ENCODE results near the gene MASP2. TPM values are rescaled to one million over a fixed set of nuclear protein-coding genes. Genes with fewer than 3 reads are reported as not detected.
A peak's percentile ranks its signal among the peaks of the same experiment; 100 is the strongest.
"Not testable (repeated sequence)": the region's sequence is repeated elsewhere in the genome, so short reads cannot be mapped to it uniquely, and the experiment has no call there.

MASP2 gene
- total RNA-seq, 1 donor from 2014 or later = not detected

DNA sequence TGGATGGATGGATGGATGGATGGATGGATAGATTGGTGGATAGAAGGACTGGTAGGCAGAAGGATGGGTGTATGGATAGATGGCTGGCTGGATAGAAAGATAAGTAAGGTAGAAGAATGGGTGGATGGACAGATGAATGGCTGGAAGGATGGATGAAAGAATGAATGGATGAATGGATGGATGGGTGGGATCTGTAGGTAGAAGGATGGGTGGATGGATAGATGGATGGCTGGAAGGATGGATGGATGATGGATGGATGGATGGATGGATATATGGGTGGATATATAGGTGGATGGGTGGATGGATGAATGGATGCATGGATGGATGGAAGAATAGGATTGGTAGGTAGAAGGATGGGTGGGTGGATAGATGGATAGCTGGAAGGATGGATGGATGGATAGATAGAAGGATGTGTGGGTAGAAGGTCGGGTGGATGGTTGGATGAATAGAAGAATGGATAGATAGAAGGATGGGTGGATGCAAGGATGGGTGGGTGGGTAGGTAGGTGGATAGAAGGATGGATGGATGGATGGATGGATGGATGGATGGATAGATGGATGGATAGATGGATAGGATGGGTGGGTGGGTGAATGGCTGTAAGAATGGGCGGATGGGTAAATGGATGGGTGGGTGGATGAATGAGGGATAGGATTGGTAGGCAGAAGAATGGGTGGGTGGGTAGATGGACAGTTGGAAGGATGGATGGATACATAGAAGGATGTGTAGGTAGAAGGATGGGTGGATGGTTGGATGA is 7.5 kb downstream of the MASP2 start:
- no peak for DNase-seq (ENCODE audit: low read depth)

DNA sequence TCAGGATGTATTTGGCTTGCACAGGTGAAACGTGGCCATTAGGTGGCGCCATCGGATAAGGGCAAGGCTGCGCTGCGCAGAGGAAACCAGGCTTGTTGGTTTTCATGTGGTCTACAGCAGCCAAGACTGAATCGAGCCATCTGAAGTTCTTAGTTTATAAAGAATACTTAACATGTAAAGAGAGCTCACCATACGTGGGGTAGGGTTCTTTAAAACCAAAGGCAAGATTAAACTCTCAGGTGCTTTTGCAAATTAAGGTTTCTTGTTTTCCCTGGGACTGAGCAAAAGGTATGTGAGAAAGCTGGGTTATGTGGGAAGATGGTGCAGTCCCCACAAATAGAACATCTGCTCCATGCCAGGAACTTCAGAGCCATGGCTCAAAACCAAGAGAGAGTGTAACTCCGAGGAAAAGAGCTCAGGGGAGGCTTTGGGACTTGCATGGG is 9.3 kb downstream of the MASP2 start:
- peak; percentile 89 for DNase-seq (ENCODE audit: low read depth)

DNA sequence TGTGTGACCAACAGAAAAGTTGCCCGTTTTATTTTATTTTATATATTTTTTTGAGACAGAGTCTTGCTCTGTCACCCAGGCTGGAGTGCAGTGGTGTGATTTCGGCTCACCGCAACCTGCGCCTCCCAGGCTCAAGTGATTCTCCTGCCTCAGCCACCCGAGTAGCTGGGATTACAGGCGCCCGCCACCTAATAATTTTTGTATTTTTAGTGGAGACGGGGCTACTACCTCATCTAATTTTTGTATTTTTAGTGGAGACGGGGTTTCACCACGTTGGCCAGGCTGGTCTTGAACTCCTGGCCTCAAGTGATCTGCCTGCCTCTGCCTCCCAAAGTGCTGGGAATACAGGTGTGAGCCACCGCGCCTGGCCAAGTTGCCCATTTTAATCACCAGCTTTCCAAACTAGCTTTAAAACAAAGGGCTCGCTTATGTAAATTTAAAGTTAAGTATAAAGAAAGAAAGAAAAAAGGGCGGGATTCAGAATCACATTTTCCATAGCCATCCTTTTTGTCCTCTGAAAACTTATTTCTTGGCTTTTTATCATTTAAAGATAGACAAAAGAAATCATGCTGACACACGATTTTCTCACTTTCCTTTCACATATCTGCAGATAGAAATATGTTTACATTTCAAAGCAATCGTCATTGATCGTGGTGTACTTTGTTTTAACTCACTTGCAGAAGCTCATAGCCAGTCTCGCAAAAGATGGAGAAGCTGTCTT is 9.9 kb downstream of the MASP2 start:
- not testable (repeated sequence) for DNase-seq (ENCODE audit: low read depth)

DNA sequence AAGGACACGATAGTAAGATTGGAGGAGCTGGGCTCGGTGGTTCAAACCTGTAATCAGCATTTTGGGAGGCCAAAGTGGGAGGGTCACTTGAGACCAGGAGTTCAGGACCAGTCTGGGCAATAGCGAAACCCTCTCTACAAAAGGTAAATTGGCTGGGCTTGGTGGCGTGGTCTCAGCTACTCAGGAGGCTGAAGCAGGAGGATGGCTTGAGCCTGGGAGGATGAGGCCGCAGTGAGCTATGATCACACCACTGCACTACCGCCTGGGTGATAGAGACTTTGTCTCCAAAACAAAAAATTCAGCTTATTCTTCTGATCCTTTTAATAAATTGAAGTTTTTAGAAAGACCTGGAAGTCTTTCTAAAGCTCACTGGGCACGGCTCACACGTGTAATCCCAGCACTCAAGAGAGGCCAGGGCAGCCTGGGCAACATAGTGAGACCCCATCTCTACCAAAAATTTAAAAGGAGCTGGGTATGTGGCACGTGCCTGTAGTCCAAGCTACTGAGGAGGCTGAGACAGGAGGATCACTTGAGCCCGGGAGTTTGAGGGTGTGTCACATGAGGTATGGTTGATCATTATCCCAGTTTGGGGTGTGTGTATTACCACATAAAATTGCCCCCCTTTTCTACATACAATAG is 15.3 kb downstream of the MASP2 start:
- DNase-seq (ENCODE audit: low read depth) = no peak

DNA sequence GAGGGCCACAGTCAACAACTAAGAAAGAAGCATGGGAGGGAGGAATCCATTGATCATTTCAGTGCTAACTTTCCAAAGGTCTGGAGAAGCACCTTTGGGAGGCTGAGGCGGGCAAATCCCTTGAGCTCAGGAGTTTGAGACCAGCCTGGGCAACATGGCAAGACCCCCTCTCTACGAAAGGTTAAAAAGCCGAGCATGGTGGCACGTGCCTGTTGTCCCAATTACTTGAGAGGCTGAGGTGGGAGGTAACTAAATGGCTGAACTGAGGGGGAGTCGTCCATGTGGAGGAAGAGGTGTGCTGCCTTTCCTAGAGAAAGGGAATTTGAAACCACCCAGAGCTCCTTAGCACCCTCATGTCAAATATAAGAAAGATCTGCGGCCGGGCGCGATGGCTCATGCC is 16.2 kb downstream of the MASP2 start:
- no peak for DNase-seq (ENCODE audit: low read depth)

DNA sequence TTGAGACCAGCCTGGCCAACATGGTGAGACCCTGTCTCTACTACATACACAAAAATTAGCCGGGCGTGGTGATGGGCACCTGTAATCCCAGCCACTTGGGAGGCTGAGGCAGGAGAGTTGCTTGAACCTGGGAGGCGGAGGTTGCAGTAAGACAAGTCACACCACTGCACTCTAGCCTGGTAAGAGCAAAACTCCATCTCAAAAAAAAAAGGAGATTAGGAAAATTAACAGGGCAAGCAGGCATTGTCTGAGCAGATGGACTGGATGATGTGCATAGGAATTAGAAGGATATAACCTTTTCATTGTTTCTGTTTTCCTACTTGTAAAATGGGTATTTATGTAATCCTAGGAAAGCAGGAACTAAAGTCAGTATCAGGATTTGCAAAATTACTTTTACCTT is 19.0 kb downstream of the MASP2 start:
- no peak for DNase-seq (ENCODE audit: low read depth)

DNA sequence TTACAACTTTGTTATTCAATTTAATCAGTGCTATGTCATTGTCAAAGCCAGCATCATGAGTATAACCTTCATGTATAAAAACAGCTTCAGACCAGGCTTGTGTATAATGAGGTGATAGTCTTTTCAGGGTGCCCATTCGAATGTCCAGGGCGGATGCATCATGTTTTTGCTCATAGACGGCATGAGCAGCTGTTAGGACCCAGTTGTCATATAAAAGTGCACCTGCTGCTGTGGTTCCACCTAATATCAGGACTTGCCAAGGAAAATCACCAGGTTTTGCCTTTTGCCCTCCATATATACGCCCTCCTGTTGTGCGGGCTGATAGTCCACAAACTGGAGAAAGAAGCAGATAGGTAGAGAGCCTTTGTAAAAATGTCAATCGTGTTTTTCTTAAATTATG is 19.7 kb downstream of the MASP2 start:
- peak; percentile 83 for DNase-seq (ENCODE audit: low read depth)

DNA sequence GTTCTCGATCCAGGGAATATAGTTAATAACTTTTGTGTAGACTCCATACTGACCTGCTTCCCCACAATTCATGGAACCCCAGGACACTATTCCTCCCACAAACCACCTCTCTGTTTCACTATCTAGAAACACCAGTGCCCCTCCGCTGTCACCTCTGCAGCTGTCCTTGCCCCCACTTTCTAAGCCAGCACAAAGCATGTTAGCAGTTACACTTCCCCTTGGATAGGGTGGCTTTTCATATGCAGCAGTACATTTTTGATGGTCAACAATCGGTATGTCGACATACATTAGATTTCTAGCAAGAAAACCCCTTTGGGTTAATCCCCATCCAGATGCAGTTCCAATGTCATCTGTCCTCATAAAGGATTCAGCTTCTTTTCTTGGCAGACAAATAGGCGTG is 20.1 kb downstream of the MASP2 start:
- peak; percentile 19 for DNase-seq (ENCODE audit: low read depth)

DNA sequence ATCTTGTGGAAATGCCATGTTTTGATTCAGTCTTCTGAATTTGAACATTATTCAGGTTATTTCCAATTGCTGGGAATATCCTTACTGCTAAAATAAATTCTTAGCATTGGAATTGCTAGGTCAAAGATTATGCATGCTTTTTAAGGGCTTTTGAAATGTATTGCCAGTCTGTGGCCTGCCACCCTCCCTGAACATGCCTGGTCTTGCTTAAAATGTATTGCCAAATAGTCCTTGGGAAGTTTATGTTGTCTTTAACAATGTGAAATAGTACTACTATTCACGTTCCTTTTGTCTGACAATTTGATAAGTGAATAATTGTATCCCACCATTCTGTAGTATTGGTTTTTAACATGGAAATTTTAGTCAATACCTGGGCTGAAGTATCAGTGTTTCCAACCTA is 21.0 kb downstream of the MASP2 start:
- no peak for DNase-seq (ENCODE audit: low read depth)

DNA sequence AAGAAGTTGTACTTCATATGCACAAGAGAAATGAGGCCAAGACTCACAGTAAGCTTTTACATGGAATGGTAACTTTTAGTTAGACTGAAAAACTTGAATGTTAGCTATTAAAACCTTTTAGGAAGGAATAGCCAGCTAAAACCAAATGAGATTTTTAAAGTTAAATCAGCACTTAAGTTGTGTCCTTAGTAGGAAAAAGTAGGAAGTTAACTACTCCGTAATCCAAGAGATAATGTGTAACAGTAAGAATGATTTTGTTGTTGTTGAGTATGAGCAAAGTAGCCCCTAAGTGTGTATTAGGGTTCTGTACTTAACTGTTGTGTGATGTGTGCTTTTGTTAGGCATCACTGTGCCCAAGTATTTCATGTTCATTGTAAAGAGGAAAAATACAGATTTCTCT is 21.4 kb downstream of the MASP2 start:
- no peak for DNase-seq (ENCODE audit: low read depth)

DNA sequence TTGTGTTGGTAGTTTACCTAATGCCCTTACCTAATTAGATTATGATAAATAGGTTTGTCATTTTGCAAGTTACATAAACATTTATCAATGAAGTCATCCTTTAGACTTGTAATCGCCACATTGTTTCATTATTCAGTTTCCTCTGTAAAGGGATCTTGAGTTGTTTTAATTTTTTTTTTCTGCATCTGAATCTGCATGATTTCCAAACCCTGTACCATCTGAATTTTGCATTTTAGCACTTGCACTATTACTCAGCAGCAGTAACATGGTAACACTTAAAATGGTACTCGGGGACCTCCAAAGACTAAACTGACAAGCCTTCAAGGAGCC is 22.2 kb downstream of the MASP2 start:
- no peak for DNase-seq (ENCODE audit: low read depth)

DNA sequence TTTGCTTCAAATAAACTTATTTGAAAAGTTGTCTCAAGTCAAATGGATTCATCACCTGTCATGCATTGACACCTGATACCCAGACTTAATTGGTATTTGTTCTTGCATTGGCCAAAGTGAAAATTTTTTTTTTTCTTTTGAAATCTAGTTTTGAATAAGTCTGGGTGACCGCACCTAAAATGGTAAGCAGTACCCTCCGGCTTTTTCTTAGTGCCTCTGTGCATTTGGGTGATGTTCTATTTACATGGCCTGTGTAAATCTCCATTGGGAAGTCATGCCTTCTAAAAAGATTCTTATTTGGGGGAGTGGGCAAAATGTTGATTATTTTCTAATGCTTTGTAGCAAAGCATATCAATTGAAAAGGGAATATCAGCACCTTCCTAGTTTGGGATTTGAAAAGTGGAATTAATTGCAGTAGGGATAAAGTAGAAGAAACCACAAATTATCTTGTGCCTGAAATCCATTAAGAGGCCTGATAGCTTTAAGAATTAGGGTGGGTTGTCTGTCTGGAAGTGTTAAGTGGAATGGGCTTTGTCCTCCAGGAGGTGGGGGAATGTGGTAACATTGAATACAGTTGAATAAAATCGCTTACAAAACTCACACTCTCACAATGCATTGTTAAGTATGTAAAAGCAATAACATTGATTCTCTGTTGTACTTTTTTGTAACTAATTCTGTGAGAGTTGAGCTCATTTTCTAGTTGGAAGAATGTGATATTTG is 22.7 kb downstream of the MASP2 start:
- no peak for DNase-seq (ENCODE audit: low read depth)

DNA sequence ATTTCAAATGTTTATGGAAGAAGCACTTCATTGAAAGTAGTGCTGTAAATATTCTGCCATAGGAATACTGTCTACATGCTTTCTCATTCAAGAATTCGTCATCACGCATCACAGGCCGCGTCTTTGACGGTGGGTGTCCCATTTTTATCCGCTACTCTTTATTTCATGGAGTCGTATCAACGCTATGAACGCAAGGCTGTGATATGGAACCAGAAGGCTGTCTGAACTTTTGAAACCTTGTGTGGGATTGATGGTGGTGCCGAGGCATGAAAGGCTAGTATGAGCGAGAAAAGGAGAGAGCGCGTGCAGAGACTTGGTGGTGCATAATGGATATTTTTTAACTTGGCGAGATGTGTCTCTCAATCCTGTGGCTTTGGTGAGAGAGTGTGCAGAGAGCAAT is 23.8 kb downstream of the MASP2 start:
- no peak for DNase-seq (ENCODE audit: low read depth)

DNA sequence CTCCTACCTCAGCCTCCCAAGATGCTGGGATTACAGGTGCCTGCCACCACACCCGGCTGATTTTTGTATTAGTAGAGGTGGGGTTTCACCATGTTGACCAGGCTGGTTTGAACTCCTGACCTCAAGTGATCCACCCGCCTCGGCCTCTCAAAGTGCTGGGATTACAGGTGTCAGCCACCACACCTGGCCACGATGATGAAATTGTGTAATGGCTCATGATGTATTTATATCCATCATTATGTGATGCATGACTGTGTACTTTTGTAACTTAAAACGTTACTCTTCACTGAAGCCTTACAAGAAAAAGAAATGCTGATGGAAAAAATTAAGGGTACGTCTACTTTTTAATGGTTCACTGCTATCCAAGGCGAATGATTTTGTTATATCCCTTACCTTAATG is 27.1 kb downstream of the MASP2 start:
- DNase-seq (ENCODE audit: low read depth) = no peak

DNA sequence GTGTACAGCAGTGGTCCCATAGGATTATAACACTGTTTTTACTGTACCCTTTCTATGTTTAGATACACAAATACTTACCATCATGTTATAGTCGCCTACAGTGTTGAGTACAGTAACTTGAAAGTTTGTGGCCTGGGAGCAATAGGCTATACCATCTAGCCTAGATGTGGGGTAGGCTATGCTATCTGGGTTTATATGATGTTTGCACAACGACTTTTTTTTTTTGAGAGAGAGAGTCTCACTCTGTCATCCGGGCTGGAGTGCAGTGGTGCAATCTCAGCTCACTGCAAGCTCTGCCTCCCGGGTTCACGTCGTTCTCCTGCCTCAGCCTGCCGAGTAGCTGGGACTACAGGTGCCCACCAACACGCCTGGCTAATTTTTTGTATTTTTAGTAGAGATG is 27.7 kb downstream of the MASP2 start:
- DNase-seq (ENCODE audit: low read depth) = not testable (repeated sequence)

DNA sequence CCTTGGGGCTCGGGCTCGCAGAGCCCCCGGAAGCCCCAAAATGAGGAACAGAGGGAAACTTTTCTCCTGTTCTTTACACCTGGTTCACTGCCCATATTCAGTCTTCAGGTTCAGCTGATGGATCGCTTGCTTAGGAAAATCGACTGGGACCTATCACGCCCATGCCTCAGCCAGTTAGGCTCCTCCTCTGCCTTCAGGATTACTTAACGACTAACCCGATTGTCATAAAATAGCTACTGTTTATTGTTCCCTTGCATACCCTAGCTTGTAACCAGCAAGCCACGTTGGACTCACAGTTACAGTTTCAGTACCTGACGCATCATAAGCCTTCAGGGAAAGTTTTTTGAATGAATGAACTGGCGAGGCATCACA is 33.9 kb downstream of the MASP2 start:
- DNase-seq (ENCODE audit: low read depth) = no peak

DNA sequence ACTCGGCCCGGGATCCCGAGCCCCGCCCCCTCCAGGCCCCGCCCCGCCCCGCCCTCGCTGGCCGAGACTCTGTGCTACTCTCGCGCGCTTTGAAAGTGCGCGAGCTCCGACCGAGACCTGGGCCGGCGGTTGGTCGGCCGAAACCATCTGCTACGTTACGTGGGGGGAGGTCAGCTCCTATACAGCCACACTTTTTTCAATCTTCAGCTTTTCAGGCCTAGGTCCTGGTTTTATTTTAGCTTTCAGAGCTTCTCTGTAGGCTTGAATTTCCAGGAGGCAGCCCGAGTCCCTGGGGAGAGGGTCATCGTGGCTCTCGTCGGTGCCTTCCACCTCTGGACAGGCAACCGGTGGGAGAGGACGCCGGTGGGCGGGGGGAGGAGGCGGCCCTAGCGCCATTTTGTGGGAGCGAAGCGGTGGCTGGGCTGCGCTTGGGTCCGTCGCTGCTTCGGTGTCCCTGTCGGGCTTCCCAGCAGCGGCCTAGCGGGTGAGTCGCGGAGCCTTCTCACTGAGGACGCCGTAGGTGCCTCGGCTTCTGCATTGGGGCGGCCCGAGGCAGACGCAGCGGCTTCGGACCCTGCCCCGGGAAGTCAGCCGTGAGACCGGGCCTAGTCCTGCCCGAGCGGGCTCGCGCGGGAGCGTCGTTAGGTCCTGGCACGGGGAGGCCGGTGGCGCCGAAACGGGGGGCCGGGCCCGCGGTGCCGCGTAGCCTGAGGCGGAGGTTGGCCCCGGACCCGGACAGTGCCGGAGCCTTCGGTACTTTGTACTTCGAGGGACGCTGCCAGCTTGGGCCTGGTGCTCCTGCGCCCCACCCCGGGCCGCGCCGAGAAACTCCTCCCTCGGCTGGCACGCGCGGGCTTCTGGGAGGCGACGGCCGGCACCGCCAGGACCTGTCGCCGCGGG is 34.5 kb downstream of the MASP2 start, which contains the start of gene TARDBP:
Gene TARDBP (plus strand): TSS at position 395 of the 900 bp plus-strand sequence. CDS start 1,074 bp downstream, outside the sequence.
- peak; percentile 91 for DNase-seq (ENCODE audit: low read depth)

DNA sequence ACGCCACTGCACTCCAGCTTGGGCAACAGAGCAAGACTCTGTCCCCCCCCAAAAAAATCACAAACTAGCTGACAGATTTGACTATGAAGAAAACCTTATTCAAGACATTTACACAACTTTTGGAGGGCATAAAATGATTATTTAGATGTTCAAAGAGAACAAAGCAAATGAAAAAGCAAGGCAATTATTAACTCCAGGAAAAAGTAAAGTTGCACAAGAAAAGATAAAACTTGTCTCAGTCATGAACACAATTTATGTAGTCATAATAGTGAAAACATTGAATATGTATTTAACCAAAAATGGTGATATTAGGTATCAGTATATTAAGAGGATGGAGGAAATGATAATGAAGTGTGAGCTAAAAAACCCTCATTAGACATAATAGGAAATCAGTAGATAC is 46.5 kb downstream of the MASP2 start:
- no peak for DNase-seq (ENCODE audit: low read depth)

DNA sequence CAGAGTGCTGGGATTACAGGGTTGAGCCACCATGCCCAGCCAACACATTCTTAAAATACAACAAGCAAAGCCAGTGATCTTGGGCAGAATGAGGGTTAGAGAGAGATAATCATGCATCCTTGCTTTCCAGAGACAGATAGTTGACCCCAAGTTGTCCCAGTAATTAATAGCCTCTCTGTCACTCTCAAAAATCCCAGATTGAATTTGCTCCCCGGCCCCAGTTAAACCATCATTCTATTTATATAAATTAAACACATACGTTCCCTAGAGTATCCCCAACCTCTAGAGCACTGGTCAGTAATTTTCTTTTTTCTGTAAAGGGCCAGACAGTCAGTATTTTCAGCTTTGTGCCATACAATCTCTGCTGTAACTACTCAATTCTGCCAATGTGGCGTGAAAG is 50.9 kb downstream of the MASP2 start:
- no peak for DNase-seq (ENCODE audit: low read depth)

DNA sequence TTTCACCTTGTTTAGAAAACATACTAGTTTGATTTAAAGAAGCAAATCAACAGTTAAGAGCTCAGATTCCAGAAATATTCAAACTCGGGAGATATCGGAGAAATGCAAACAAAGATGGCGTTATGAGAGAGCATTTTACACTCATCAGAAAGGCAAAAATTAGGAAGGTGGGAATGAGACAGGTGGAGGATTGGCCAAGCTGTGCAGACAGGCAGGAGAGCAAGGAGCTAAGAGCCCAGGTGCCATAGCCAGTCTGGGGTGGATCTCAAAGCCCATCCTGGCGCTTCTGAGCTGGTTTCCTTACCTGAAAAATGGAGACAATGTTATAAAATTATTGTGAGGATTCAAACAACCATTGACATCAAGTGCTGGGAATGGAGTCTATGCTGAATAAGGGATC is 54.2 kb downstream of the MASP2 start:
- DNase-seq (ENCODE audit: low read depth) = no peak

DNA sequence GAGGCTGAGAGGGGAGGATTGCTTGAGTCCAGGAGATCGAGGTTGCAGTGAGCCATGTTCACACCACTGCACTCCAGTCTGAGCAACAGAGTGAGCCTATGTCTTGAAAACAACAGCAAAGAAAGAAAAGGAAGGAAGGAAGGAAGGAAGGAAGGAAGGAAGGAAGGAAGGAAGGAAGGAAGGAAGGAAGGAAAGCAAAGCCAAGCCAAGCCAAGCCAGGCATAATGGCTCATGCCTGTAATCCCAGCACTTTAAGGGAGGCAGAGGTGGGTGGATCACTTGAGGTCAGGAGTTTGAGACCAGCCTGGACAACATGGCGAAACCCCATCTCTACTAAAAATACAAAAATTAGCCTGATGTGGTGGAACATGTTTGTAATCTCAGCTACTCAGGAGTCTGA is 55.0 kb downstream of the MASP2 start:
- DNase-seq (ENCODE audit: low read depth) = not testable (repeated sequence)
